Nucleus accumbens (tissue), 56 donors: Measurements from ENCODE around the gene C6orf118.

Experiments
- DNase-seq, 56 donors: peaks; one replicate each; lab custom pipeline; 2025; lab: John Stamatoyannopoulos, UW

The C6orf118 gene

GRCh38 chr6:165245287-165245686 is 64.1 kb downstream of the C6orf118 start:
- DNase-seq = peak in 33 of 56 donors; percentile 6 to 53 (median 22)

GRCh38 chr6:165244524-165245247 is 64.7 kb downstream of the C6orf118 start:
- peak in 14 of 56 donors; percentile 5 to 53 (median 22) for DNase-seq

GRCh38 chr6:165243801-165244200 is 65.6 kb downstream of the C6orf118 start:
- DNase-seq = no peak

- no peak for DNase-seq
Observed at GRCh38 chr6:165236326-165236725, 73.1 kb downstream of the C6orf118 start.

- DNase-seq = no peak
Observed at GRCh38 chr6:165232731-165233488, 76.5 kb downstream of the C6orf118 start.

GRCh38 chr6:165231581-165232561 is 77.5 kb downstream of the C6orf118 start:
- peak in 42 of 56 donors; percentile 6 to 65 (median 36) for DNase-seq

- DNase-seq = no peak
Observed at GRCh38 chr6:165231177-165231576, 78.2 kb downstream of the C6orf118 start.
